Endothelial cell of umbilical vein (primary cell): ENCODE data around the gene SCO2. TPM values are rescaled to one million over a fixed set of nuclear protein-coding genes. Genes with fewer than 3 reads are reported as not detected.

ENCODE experiments used
- BruUV-seq: library from RNA; stranded (reverse); fragments of 400-500 nt; replicated peaks from 2 replicates; lab custom pipeline; 2021; lab: Mats Ljungman, UMichigan
- CTCF ChIA-PET: fragments of 300-600, 350-600 bp; sonication (Branson Sonifier 250); formaldehyde crosslinking; loops from one replicate; lab custom pipeline; 2021; ENCODE audit warnings: antibody characterized with exemption, inconsistent platforms; lab: Charles Lee
- POLR2A ChIA-PET: fragments of 300-600, 350-600 bp; sonication (Branson Sonifier 250); formaldehyde crosslinking; loops from one replicate; lab custom pipeline; 2021; ENCODE audit warnings: antibody characterized with exemption, inconsistent platforms; lab: Charles Lee
- DNase-seq: peaks from one replicate; pipeline ENCODE4 v3.0.0-alpha.2; 2011; ENCODE audit warnings: low read depth, low spot score
- FAIRE-seq: peaks from 2 replicates; lab custom pipeline; 2011; peaks lifted over from hg19 to GRCh38; lab: Jason Lieb, UNC
- H2AFZ ChIP-seq: 2 replicates; pipeline ENCODE4 v1.6.0; 2012; ENCODE audit warnings: low read depth, low read length, control low read depth, inconsistent platforms
- H3K27ac ChIP-seq: 2 replicates; pipeline ENCODE4 v1.5.1; 2011; ENCODE audit warnings: low read depth, mild to moderate bottlenecking, control low read depth, low read length, moderate library complexity; ENCODE audit not compliant: insufficient read depth
- H3K27me3 ChIP-seq, 2 experiments: 2 replicates each; pipeline versions ENCODE4 v1.6.0 to v1.6.1; 2011; ENCODE audit warnings: low read length in 2 of 2, mixed read lengths in 1 of 2; ENCODE audit not compliant: control insufficient read depth in 2 of 2, insufficient read depth in 2 of 2
- H3K36me3 ChIP-seq, 2 experiments: 2 replicates in 1 of 2; 3 replicates in 1 of 2; pipeline ENCODE4 v1.5.1; 2011; ENCODE audit warnings: low read length in 2 of 2, mild to moderate bottlenecking in 1 of 2, moderate library complexity in 1 of 2; ENCODE audit not compliant: control insufficient read depth in 2 of 2, insufficient read depth in 2 of 2; ENCODE audit errors: extremely low read depth in 1 of 2
- H3K4me1 ChIP-seq: 3 replicates; pipeline ENCODE4 v1.5.1; 2011; ENCODE audit warnings: mild to moderate bottlenecking, low read length; ENCODE audit not compliant: control insufficient read depth, insufficient read depth; ENCODE audit errors: extremely low read depth
- H3K4me2 ChIP-seq: 2 replicates; pipeline ENCODE4 v1.6.1; 2011; ENCODE audit warnings: low read length, control low read depth, mixed read lengths; ENCODE audit not compliant: insufficient read depth
- H3K4me3 ChIP-seq, 3 experiments: fragments of 200-600 bp in 1 of 3; sonication (generic), shearing (Covaris generic) in 1 of 3; replicated peaks in 1 of 3; 2 replicates each; pipeline ENCODE4 v1.5.1; 2011 to 2016; ENCODE audit warnings: control low read depth in 3 of 3, low read length in 3 of 3, mild to moderate bottlenecking in 2 of 3, inconsistent platforms in 1 of 3, low read depth in 1 of 3, moderate library complexity in 1 of 3; ENCODE audit not compliant: insufficient read depth in 1 of 3
- H3K79me2 ChIP-seq: 2 replicates; pipeline ENCODE4 v1.6.0; 2012; ENCODE audit warnings: low read length, inconsistent platforms; ENCODE audit not compliant: control insufficient read depth, insufficient read depth
- H3K9ac ChIP-seq: replicated peaks from 2 replicates; pipeline ENCODE3; 2011; ENCODE audit warnings: low read length, control low read depth; ENCODE audit not compliant: insufficient read depth; ENCODE audit errors: extremely low read depth
- H3K9me1 ChIP-seq: replicated peaks from 3 replicates; pipeline ENCODE4 v1.6.0; 2011; ENCODE audit warnings: mild to moderate bottlenecking, low read length; ENCODE audit not compliant: control insufficient read depth, insufficient read depth; ENCODE audit errors: extremely low read depth
- H3K9me3 ChIP-seq: replicated peaks from 2 replicates; pipeline ENCODE4 v1.5.1; 2012; ENCODE audit warnings: low read length, inconsistent platforms; ENCODE audit not compliant: control insufficient read depth, insufficient read depth
- H4K20me1 ChIP-seq: replicated peaks from 2 replicates; pipeline ENCODE3; 2011; ENCODE audit warnings: mild to moderate bottlenecking, low read length; ENCODE audit not compliant: control insufficient read depth, insufficient read depth; ENCODE audit errors: extremely low read depth
- CTCF ChIP-seq, 2 donors: IDR thresholded peaks; 1 replicate in 1 of 2; 2 replicates in 1 of 2; pipeline ENCODE4 v1.5.1; 2011; ENCODE audit warnings: low read length in 2 of 2, mild to moderate bottlenecking in 2 of 2, moderate library complexity in 2 of 2, control low read depth in 1 of 2, inconsistent platforms in 1 of 2, low read depth in 1 of 2; ENCODE audit not compliant: insufficient read depth in 1 of 2; ENCODE audit errors: extremely low read depth in 1 of 2
- EZH2 ChIP-seq: IDR thresholded peaks from 2 replicates; pipeline ENCODE4 v1.6.1; 2012; ENCODE audit warnings: borderline replicate concordance, low read depth, mild to moderate bottlenecking, moderate library complexity, low read length, inconsistent platforms; ENCODE audit not compliant: severe bottlenecking
- FOS ChIP-seq: IDR thresholded peaks from 2 replicates; pipeline ENCODE4 v1.6.1; 2011; ENCODE audit warnings: mild to moderate bottlenecking, low read length, moderate library complexity, borderline replicate concordance; ENCODE audit not compliant: insufficient read depth
- GATA2 ChIP-seq: IDR thresholded peaks from 2 replicates; pipeline ENCODE4 v1.7.0; 2011; ENCODE audit warnings: low read depth, mild to moderate bottlenecking, moderate library complexity, mixed read lengths, low read length; ENCODE audit not compliant: insufficient read length, insufficient read depth
- JUN ChIP-seq: IDR thresholded peaks from 2 replicates; pipeline ENCODE4 v1.6.1; 2011; ENCODE audit warnings: borderline replicate concordance, low read depth; ENCODE audit not compliant: insufficient read length, insufficient read depth
- MAX ChIP-seq: IDR thresholded peaks from 2 replicates; pipeline ENCODE4 v1.6.1; 2011; ENCODE audit not compliant: insufficient read depth, insufficient read length
- MYC ChIP-seq: IDR thresholded peaks from one replicate; pipeline ENCODE4 v1.6.1; 2011; ENCODE audit warnings: mild to moderate bottlenecking, low read depth, low read length
- POLR2A ChIP-seq: IDR thresholded peaks from 2 replicates; pipeline ENCODE4 v1.6.1; 2012; ENCODE audit warnings: low read depth, mild to moderate bottlenecking, control low read depth, low read length
- POLR2AphosphoS5 ChIP-seq: IDR thresholded peaks from 2 replicates; pipeline ENCODE4 v1.6.1; 2012; ENCODE audit warnings: low read depth, mild to moderate bottlenecking, control low read depth, low read length, moderate library complexity; ENCODE audit not compliant: insufficient read depth
- dilution Hi-C: fragments of 300-500 bp; cut with MboI; formaldehyde crosslinking; loops from one replicate; pipeline ENCODE4 v1.15.0; 2019; ENCODE audit warnings: low sequenced_read_pairs; ENCODE audit not compliant: extremely low pct_ligation_motif_present
- intact Hi-C: fragments of 100-400 bp; cut with micrococcal nuclease; formaldehyde crosslinking; loops from one replicate; pipeline ENCODE4 v1.10.0; 2022
- polyA plus RNA-seq, 4 experiments: library from polyadenylated mRNA; depleted of rRNA in 3 of 4; stranded (reverse) in 3 of 4; unstranded in 1 of 4; fragments of >200 nt; gene quantifications; 2 replicates each; pipeline versions ENCODE4 v1.2.1 to v1.2.3, GENCODE V29; 2011 to 2012; ENCODE audit warnings: missing spikeins in 1 of 4
- total RNA-seq: library from RNA; stranded (reverse); gene quantifications from 2 replicates; pipeline ENCODE4 v1.2.3, GENCODE V29; 2021

SCO2 gene
- total and polyA plus RNA-seq, 2 donors (not counting 3 experiments of a cell fraction or from before 2014, with no cell fraction given), result 3.5 to 3.7 TPM

- H3K79me2 ChIP-seq, result no peaks in the 10 kb centered on the region
- dilution Hi-C loops, result no loop called here
- no peak overlapping the region for H2AFZ ChIP-seq
- no peak for DNase-seq
- no peaks in the 10 kb centered on the region for H4K20me1 ChIP-seq
- POLR2A ChIA-PET, result no interaction called here
- H3K4me3 ChIP-seq, result no peak overlapping the region
- no peaks in the 10 kb centered on the region for H3K9me1 ChIP-seq
- TF ChIP-seq POLR2AphosphoS5 (no peak), POLR2A (no peak), FOS (no peak), GATA2 (no peak), CTCF (IDR thresholded peaks at IDR 0.05; ENCODE audit: extremely low read depth in 1 of 2, insufficient read depth in 1 of 2, low read depth in 1 of 2, low read length in 2 of 2) (no peak), MYC (no peak), JUN (no peak), MAX (no peak), EZH2 (no peak)
- H3K4me2 ChIP-seq, result no peak overlapping the region
- intact Hi-C loops, result no loop called here
- no peaks in the 10 kb centered on the region for H3K9me3 ChIP-seq
- H3K4me1 ChIP-seq, result no peaks in the 10 kb centered on the region
- H3K9ac ChIP-seq, result no peak overlapping the region
- no peaks in the 10 kb centered on the region for H3K36me3 ChIP-seq
- no TSS peak for BruUV-seq
- no peak for FAIRE-seq
- H3K27me3 ChIP-seq, result no peaks in the 10 kb centered on the region
- no peak overlapping the region for H3K27ac ChIP-seq
- CTCF ChIA-PET, result no interaction called here
These were observed 34.7 kb downstream of the SCO2 start for GRCh38 chr22:50490531-50491308.
